Fibroblast of mammary gland (primary cell): ENCODE data around the gene NR1H4.

ENCODE experiments used
- DNase-seq: peaks from one replicate; pipeline ENCODE4 v3.0.0-alpha.2; 2010; ENCODE audit warnings: low read depth
- H3K4me3 ChIP-seq: 2 replicates; pipeline ENCODE4 v1.5.1; 2011; ENCODE audit warnings: low read depth, mild to moderate bottlenecking, low read length, moderate library complexity; ENCODE audit not compliant: control insufficient read depth
- CTCF ChIP-seq: conservative IDR thresholded peaks from 2 replicates; pipeline ENCODE4 v1.5.1; 2011; ENCODE audit warnings: low read depth, low read length, inconsistent platforms; ENCODE audit not compliant: control insufficient read depth, insufficient read depth

NR1H4 gene

GRCh38 chr12:100448656-100449055, 25.0 kb upstream of the NR1H4 start:
- TF ChIP-seq CTCF = no peak
- H3K4me3 ChIP-seq = no peak overlapping the region
- DNase-seq = no peak

GRCh38 chr12:100450735-100451134, 22.9 kb upstream of the NR1H4 start:
- TF ChIP-seq CTCF = no peak
- DNase-seq = peak; percentile 11
- no peak overlapping the region for H3K4me3 ChIP-seq

DNA sequence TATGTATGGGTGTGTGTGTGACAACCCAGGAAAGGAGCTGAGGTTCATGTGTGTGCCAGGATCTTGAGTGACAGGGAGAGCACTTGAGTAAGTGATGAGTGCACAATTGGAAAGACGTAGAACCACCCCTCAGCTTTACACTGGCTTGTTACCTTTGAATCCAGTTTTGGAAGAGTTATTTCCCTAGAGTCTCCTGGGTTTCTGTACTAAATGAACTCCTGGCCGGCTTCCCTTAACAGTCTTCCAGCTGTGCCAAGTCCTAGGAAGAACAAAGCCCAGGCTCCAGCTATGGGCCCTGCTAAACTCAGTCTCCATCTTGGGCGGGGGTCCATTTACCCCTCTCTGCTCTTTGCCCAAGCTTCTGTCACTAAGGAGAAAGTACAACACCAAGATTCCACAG, 19.7 kb upstream of the NR1H4 start:
- no peak for TF ChIP-seq CTCF
- no peak overlapping the region for H3K4me3 ChIP-seq
- no peak for DNase-seq

DNA sequence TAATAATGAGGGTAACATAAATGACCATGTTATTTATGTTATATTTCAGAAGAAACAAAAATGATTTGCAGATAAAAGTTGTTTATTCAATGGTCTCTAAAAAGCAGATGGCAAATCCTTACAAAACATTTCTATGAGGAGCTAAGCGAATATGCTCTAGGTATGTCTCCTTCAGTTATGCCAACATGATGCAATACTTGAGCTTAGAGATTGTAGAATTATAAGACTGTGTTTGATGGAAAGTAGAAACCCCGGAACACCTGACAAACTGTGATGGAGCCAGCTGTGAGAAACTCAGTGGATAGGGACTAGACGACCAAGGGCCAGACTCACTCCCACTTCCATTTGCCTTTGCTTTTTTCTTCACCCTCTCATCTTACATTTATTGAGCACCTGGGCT, 17.8 kb upstream of the NR1H4 start:
- no peak for DNase-seq
- TF ChIP-seq CTCF = no peak

GRCh38 chr12:100458191-100458590, 15.5 kb upstream of the NR1H4 start:
- TF ChIP-seq CTCF = no peak
- no peak overlapping the region for H3K4me3 ChIP-seq
- no peak for DNase-seq

More for the DNA sequence above, 17.8 kb upstream of the NR1H4 start:
- no peak overlapping the region for H3K4me3 ChIP-seq

GRCh38 chr12:100460702-100461101, 13.0 kb upstream of the NR1H4 start:
- no peak for TF ChIP-seq CTCF
- H3K4me3 ChIP-seq = no peak overlapping the region

GRCh38 chr12:100461330-100461973, 12.2 kb upstream of the NR1H4 start:
- DNase-seq = no peak
- TF ChIP-seq CTCF = no peak

More at GRCh38 chr12:100460702-100461101, 13.0 kb upstream of the NR1H4 start:
- DNase-seq = no peak

More at GRCh38 chr12:100461330-100461973, 12.2 kb upstream of the NR1H4 start:
- H3K4me3 ChIP-seq = no peak overlapping the region
